ENCODE data around the gene CHCHD6.

DNA sequence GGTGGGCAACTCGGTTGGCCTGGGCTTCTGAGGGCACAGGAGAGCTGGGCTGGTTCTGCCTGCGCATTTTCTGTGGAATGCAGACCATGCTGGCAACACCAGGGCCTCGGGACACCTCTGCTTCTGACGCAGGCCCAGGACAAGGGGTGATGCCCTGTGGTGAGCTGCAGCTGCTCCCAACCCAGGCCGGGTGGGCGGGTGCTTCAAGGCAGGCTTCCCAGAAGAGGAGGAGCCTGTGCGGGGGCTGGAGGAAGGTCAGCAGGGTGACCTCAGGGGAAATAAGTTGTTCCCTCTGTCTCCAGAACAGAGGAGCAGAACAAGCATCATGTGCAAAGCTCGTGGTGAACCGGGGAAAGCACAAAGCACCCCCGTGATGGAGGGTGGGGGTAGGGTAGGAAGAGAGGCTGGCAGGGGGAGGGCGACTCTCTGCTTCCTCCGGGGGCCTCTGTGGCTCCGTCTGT is 267.9 kb downstream of the CHCHD6 start:
- no peak for TF ChIP-seq POLR2AphosphoS5 (IDR thresholded peaks at IDR 0.05; ENCODE audit: low read depth, low read length)
- no peak for TF ChIP-seq POLR2A (IDR thresholded peaks at IDR 0.05; ENCODE audit: low read depth, low read length)

All from GM12892 (cell line).